ENCODE data around the gene FSTL1.

FSTL1 gene

DNA sequence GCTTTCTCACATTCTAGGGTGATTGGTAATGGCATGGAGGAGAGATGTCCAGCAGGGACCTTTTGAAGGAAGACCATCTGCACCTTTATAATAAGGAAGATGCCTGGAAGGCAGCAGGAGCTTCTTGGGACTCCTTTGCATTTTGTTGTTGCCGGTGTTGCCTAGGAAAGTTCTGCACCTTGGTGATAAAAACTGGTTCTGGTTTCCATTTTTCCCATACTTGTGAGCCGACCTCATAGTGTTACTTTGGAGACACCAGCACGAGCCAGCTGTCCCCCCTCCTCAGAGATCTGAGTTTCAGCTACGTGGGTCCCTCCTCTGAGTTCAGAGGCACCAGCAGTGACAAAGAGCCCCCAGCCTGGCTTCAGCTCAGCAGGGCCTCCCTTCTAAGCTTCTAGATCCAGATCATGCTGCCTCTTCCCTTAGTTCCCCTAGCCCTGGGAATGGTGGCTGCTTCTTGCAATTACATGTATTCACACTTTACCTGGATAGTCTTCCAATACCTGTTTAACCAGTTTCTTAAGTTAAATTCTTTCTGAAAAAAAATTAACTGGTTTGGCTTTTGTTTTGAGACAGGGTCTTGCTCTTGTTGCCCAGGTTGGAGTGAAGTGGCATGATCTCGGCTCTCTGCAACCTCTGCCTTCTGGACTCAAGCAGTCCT, 18.0 kb upstream of the FSTL1 start:
- no peak for DNase-seq

DNA sequence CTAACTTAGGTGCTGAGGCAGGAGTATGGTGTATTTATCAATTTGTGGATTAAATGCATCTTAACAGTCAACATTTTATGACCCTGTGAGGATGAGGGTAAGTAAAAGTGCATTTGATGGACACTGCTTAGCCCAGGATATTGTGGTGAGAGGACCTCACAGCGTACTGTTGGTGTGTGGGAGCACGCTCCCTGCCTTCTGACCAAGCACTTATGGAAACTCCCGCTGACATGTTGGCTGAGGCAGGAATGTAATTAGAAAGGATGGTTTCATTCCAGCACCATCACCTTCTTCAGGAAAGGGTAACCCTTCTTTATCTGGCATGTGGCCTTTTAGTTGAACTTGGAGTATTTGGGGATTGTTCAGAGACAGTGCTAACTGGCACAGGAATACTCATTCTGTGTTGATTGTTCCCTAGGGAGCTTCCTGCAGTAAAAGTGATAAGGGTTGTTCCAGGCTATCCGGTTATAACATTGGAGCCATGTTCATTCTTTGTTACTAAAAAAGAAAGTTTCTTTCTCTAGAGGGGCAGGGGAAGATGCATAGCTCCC, 11.7 kb upstream of the FSTL1 start:
- DNase-seq, result no peak

DNA sequence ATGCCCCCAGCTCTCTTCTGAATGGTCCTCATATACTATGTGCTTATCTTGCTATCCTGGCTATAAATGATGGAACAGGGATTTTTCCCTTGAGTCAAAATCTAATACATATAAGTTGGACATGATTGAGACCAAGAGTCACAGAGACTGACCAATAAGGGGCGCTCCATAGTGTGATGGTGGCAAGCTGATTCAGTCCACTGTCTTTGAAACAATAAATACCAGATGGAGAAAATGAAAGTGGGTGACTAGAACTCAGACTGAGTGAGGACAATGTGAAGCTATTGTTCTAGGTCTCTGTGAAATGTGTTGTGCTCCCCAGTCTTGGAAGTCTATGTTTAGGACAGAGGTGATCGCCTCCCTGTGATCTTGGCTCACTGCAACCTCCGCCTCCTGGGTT, 10.6 kb upstream of the FSTL1 start:
- DNase-seq, result no peak

DNA sequence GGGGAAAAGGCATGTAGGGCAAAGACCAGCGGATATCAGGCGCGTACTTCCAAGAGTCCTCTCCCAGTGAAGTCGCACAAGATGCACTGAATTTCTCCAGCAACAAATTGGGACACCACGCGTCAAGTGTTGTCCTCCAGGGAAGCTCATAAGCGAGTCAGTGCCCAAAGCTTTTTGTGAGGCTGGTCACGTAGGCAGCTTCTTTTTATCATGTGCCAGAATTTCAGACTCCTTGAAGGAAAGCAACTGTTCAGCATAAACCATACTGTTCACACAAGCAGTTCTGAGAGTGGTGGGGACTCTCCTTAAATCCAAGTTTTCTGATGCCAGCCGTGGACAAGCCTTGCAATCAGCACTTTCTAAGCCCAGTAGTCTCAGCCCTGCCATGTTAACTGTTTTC, 10.1 kb upstream of the FSTL1 start:
- no peak for DNase-seq

DNA sequence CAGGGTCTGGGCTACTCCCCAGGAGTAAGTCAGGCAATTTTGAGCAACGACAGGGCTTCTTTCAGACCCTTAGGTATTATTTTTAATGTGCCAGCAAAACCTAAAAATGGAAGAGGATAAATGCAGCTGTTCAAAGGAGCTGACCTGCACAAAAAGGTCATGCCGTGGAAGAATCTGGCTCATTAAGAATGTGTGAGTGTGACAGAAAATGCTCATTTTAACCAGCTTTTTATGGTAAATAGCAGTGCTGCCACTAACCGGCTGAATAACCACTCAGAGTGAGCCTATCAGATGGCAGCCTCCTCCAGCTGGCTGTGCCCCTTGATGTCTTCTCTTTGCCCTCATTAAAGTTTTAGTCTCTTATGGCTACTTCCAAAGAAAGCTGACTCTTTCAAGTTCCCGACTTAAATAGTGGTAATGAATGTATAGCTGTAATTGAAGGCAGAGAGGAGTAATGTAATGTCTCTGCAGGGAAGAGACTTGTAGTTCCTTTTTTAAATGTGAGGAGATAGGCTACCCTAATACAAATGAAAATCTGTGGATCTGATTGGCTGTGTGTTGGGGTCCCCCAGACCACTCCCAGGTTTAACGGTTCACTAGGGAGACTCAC, 9.5 kb upstream of the FSTL1 start:
- no peak for DNase-seq

DNA sequence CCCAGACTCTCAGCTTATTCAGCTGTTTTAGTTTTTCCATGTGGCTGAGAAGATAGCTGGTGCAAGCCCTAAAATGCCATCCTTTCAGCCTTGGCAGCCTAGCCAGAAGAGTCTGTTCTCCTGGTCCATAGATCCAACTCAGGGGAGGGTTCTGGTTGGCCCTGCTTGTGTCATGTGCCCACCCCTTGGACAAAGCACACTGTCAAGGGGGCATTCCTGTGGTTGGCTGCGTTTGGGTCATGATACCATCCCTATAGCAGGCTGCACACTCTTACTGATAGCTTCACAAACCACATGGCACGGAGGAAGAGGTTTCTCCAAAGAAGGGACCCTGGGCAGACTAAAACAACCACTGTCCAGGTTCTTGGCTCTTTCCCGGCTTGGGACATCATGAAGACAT, 8.4 kb upstream of the FSTL1 start:
- no peak for DNase-seq

DNA sequence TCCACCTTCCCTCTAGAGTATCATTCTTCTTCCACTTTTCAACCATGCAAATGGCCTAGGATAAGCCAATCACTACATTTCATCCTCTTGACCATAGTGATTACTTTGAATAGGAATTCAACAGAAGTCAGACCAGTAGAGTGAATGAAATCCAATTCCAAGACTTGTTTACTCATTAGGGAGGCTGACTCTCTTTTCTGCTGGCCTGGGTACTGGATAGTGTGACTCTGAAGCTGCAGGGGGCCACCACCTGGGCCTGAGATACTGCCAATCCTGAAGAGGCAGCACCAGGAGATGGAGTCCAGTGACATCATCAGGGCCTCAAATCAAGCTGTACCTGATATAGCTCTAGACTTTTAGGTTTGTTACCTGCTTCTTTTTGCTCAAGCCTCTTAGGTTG, 7.0 kb upstream of the FSTL1 start:
- no peak for DNase-seq

DNA sequence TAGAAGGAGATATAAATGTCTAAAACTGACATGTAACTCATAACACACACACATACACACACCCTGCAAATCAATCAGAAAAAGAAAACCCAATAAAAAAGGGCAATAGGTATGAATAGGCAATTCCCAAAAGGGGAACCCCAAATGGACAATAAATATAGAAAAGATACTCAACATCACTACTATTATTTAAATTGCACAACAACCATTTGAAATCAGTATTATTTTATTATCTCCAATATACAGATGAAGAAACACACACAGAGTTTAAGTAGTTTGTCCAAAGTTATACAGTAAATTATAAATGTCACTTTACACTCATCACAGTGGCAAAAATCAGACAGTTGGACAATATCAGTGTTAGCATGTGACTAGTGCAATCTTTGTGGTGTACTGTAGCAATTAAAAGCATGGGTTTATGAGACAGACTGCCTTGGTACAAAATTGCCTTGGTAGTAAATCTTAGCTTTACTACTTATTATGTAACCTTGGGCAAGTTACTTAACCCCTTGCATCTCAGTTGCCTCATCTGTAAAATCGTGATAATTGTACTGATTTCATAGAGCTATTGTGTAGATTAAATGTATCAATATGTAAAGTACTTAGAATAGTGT, 3.4 kb upstream of the FSTL1 start:
- no peak for DNase-seq

DNA sequence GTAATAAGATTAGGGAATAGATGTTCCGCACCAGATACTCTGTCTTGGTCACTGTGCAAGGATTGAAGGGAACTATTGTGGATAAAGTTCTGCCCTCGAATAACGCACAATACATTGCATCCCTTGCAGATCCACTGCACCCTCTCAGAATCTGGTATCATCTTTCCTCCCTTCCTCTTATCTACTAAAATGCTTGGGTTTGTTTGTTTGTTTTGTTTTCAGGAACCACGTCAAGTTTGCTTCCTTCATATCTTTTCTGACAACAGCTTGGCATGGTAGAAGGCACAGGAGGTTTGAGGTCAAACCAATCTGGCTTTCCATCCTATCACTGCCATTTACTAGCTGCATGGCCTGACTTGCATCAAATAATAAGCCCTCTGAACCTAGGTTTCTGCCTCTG, 2.0 kb upstream of the FSTL1 start:
- DNase-seq, result no peak

DNA sequence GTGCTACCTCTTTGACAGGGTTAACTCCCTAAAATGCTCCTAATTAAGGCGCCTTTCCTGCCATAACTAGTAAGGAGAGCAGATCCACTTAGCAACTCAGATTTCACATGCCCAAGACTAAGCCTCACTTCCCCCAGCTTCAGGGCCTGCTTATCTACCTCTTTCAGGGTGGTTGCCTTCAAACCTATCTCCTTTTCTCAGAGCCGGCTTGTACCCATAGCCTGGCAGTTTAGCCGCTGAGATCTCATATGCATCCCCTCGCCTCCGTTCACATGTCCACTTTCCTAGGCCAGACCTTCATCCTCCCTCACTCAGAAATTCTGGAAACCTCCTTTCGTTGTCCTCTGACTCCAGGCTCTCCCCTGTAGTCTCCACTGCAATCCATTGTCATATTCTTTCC, 1.0 kb upstream of the FSTL1 start:
- no peak for DNase-seq

DNA sequence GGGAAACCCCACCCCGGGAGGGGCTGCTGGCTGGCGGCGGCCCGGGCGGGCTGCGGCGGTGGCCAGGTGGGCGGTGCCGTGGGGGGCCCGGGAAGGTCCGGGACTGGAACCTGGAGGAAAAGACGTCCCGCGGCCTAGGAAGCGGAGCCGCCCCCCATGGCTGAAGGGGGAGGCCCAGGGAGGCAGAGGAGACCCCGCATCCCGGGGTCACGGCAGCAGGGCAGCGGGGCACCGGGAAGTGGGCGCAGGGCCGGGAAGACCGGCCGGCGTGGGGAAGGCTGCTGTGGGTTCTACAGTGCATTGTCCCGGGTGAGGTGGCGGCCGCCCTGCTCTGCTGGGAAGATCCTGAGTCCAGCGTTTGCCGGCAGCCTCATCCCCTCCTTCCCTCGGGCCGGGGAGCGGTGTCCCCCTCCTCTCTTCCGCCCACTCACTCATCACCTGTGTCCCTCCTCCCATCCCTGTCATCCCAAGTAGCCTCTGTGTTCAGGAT, 525 bp upstream of the FSTL1 start:
- no peak for DNase-seq

DNA sequence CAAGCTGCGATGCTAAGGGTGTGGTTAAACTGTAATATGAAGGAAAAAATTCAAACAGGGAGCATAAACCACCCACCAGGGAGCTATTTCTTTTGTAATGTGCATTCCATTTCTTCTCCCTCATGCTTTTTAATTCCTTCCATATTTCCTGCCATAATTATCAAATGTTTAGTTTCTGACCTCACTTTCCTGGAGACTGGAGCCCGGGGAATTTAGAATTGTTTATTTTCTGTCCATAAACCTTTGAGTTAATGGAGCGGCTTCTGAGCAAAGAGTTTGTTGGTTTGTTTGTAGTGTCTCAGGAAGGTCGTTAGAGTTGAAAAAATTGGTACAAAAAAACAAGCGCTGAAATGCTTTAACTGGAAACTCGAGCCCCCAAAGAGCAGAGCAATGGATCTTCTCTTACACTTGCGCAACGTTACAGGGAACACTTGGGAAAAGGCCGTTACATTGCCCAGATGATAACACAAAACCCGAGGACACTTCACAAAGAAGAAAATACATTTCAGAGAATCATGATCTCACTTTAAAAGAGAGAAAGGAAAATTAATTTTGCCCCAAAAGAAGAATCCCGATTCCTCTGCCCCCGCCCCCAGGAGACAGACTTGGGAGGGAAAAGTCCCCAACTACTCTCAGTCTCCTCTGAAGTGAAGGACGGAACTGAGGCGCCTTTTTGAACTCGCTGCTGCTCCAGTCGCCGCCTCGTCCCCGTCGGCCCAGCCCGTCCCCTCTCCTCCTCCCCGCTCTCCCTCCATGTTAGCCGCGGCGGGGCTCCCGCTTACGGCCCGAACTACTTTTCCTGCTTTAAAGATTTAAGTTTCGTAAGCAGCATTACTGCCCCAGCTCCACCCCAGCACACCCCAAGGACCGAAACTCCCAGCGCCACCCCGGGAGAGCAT, 842 bp downstream of the FSTL1 start:
- no peak for DNase-seq

DNA sequence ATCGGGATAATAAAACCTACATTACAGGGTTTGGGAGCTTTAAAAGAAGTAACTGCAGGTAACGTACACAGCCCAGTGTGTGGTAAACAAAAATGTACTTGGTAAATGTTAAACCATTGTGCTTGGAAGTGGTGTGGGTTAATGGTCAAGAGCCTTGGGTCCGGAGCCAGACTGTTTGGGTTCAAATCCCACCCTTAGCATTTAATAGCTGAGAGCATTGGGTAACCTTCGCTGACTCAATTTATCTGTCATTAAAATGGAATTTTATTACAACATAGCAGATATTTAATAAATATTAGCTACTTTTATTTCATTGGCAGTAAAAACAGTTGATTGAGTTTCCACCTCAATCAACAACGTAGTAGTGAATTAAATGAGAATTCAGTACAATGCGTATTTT, 1.5 kb downstream of the FSTL1 start:
- DNase-seq, result no peak

DNA sequence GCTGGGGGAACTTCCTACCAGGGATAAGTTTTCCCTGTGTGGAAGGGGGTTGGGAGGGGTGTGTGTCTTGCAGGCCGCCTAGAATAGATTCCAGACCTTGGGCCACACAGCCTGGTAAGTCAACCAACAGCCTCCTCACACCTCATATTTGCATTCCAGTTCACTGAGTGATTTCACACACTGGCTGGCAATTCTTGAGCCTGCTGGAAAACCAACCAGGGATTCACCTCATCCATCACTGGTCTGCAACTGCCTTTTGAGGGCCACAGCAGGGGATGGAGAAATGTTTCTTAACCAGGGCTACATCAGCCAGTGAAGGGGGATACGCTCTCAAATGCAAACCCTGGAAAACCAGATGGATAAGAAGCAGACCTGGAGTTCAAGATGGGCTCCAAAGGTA, 2.0 kb downstream of the FSTL1 start:
- no peak for DNase-seq

DNA sequence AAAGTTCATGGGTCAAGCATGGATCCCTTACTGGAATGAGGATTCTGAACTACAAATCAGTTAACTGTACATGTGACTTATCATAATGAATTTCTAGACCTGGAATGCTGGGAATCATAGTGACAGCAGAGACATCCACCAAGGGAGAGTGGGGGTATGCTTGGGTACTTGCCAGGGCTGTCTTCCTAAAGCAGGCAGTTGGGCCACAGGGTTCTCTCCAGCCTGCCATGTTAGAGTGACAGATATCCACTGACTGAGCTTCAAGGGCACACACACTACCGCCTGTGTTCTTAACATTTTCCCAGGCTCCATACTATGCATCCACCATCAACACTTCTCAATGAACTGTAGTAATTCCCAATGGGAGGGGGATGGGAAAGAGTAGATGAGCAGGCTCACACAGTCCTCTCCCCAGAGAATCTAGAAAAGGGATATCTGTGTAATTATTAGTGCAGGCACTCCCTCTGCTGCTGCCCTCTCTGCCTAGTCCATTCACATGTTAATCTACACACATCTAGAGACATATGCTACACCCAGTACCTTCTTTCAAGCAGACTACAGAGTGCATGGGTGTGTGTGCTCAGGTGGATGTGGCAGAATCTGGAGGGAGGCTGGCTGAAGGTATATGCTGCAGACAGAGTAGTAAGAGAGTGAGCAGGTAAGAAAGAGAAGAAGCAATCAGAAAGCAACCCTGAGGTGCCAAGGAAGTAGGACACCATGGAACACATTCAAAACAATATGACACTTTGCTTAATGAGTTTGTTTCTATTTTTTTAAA, 3.7 kb downstream of the FSTL1 start:
- no peak for DNase-seq

DNA sequence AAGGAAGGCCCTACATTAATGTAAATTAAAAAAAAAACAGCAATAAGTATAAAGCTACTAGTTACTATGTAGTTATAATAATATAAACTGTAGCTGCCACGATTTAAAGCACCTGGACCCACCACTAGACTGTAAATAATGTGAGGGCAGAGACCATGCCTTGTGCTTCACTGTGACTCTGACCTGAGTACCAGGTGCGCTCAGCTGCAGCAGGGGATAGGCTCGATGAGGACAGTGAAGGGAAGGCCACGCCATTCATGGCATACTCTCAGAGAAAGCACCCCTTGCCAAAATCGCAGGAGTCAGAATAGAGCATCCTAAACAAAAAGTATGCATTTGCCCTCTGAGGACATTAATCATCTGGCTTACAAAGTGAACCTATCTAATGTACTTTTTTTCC, 5.1 kb downstream of the FSTL1 start:
- DNase-seq, result no peak

DNA sequence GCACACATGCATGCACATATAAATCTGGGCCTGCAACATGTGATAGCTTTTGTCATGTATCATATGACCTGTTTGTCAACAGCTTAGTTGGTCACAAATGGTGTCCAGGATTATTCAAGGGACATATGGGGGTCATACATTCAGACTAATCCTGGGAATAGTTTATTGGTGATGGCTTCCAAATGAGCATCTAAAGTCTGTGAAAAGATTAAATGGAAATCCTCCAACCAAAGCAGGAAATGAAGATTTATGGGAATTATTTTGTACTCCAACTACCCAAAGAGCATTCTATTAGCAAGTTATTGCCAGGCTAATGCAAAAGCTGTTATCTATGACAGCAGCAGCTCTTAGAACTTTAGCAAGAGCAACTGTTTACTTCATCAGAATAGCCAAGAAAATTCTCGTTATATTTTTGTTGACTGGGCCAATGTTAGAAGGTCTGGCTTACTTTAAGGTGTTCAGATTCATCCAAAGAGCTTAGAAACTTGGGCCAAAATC, 7.1 kb downstream of the FSTL1 start:
- no peak for DNase-seq

DNA sequence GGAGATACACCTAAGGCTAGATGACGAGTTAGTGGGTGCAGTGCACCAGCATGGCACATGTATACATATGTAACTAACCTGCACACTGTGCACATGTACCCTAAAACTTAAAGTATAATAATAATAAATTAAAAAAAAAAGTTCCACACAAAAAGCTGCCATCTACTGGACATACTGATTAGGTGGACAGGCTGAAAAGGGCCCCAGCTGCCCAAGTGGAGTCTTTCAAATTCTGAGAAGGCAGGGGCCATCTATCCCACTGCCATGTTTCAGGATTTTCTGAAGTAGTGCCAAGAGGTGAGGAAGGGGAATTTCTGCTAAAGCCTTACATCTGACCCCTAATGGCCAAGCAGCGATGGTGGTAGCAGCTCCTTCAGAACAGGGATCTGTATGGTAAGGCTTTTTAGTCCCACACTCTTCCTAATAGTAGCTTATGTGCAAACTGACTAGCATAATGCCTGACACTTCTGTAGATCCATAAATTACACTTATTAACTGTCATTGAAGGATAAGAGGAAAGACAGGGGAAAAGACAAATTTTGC, 7.7 kb downstream of the FSTL1 start:
- no peak for DNase-seq

DNA sequence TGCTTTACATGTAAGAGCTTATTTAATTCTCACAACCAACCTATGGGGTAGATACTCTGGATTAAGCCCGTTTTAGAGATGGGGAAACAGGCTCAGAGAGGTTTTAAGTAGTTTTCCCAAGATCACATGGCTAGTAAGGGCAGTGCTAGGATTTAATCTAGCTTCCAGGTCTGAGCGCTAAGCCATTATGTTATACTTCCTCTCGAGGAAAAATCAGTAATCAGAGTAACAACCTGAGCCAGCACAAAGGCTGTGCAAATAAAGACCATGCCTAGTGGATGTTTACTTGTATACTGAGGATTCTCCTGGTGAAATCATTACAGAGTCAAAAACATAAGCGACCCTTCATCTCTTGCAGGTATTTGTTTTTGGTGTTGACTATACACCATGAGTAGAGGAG, 9.0 kb downstream of the FSTL1 start:
- no peak for DNase-seq

DNA sequence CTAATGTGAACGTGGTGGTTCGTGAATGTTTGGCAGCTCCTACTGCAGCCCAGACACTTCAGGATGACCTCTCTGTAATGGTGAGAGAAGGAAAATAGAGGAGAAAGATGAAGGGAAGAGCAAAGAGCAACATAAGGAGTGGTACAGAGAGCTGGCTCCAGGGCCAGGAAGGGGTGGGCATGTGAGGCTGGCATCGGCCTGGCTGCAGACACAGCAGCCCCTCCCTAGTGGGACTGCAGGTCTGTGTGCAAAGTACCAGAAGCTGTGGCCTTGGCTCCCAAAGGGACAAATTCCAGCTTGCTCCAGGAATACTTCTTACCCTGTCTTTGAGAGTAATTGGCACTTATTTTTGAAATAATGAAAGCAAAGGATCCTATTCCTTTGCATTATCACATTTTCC, 10.0 kb downstream of the FSTL1 start:
- DNase-seq, result no peak

DNA sequence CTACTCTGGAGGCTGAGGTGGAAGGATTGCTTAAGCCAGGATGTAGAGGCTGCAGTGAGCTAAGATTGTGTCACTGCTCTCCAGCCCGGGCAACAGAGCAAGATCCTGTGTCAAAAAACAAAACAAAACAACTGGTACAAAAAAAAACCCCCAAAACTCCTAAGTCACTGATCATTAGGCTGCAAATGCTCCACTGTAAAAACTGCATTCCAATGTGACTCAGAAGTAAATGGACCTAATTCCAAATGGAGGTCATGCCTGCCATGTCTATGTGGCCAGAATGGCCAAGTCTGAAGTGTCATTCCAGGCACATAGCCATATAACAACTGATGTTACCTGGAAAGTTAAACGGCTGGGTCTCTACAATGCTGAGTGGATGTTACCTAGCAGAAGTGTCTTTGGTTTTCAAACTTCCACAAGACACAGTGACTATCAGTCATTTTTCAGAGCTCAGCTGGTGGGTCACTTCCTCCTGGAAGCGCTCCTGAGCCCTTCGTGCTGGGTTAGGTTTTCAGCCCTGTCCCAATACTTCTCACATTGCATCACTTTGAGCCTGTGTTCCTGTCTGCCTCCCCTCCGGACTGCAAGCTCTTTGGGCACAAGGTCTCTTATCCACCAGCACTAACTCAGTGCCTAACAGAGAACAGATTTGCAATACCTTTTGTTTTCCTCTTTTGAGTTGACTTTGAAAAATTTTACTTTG, 10.6 kb downstream of the FSTL1 start:
- no peak for DNase-seq

Data from stimulated activated naive CD4-positive, alpha-beta T cell (primary cell).